OCI-LY7 (cell line): Measurements from ENCODE around the gene ADAMTS20.

ENCODE experiments used
- EZH2phosphoT487 ChIP-seq: fragments of 200-600 bp; sonication (generic); IDR thresholded peaks from 2 replicates; pipeline ENCODE4 v1.6.1; 2018; ENCODE audit warnings: low read depth, borderline replicate concordance, mild to moderate bottlenecking, mixed run types, antibody characterized with exemption, low read length, moderate library complexity, mixed read lengths
- TF ChIP-seq, protein P1 (sequence below): fragments of 200-600 bp; sonication (generic); conservative IDR thresholded peaks from 2 replicates; pipeline ENCODE4 v1.5.1; 2014; ENCODE audit warnings: mild to moderate bottlenecking, antibody characterized with exemption, low read length, moderate library complexity, mixed read lengths

DNA sequence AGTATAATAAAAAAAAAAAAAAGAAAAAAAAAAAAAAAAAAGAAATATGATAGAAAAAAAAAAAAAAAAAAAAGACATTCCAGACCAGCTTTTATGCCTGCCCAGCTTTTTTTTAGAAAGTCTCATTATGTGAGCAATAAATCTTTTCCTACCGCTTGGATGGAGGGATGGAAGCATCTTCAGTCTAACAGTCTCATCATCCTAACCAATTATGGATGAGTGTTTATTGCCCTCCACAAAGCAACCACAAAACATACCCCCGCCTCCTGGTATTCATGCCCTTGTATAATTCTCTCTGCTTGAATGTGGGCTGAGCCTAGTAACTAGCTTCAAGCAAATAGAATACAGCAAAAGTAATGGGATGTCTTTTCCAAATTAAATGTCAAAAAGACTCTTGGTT, 33.7 kb upstream of the ADAMTS20 start:
- TF ChIP-seq EZH2phosphoT487: no peak
- TF ChIP-seq, protein P1, sequence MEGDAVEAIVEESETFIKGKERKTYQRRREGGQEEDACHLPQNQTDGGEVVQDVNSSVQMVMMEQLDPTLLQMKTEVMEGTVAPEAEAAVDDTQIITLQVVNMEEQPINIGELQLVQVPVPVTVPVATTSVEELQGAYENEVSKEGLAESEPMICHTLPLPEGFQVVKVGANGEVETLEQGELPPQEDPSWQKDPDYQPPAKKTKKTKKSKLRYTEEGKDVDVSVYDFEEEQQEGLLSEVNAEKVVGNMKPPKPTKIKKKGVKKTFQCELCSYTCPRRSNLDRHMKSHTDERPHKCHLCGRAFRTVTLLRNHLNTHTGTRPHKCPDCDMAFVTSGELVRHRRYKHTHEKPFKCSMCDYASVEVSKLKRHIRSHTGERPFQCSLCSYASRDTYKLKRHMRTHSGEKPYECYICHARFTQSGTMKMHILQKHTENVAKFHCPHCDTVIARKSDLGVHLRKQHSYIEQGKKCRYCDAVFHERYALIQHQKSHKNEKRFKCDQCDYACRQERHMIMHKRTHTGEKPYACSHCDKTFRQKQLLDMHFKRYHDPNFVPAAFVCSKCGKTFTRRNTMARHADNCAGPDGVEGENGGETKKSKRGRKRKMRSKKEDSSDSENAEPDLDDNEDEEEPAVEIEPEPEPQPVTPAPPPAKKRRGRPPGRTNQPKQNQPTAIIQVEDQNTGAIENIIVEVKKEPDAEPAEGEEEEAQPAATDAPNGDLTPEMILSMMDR: no peak
